PFSK-1 (cell line): ENCODE data around the gene GRIN2D.

ENCODE experiments used
- FOXP2 ChIP-seq: optimal IDR thresholded peaks from 2 replicates; pipeline ENCODE3; 2011; ENCODE audit warnings: borderline replicate concordance, control low read depth, inconsistent platforms; ENCODE audit not compliant: insufficient read depth; ENCODE audit errors: extremely low read length, extremely low read depth
- POLR2AphosphoS5 ChIP-seq: IDR thresholded peaks from 2 replicates; pipeline ENCODE4 v1.6.1; 2012; ENCODE audit warnings: low read depth, mild to moderate bottlenecking, control low read depth, low read length, moderate library complexity
- REST ChIP-seq, 2 experiments: IDR thresholded peaks; 2 replicates each; pipeline versions ENCODE4 v1.6.1 to v1.8.0; 2011 to 2012; ENCODE audit warnings: low read depth in 2 of 2, low read length in 2 of 2, control low read depth in 1 of 2, inconsistent platforms in 1 of 2, mild to moderate bottlenecking in 1 of 2, moderate library complexity in 1 of 2; ENCODE audit not compliant: insufficient read depth in 1 of 2
- SIN3A ChIP-seq: IDR thresholded peaks from 2 replicates; pipeline ENCODE4 v1.6.1; 2012; ENCODE audit warnings: mild to moderate bottlenecking, low read length, moderate library complexity, borderline replicate concordance; ENCODE audit not compliant: insufficient read depth
- TAF1 ChIP-seq: IDR thresholded peaks from 2 replicates; pipeline ENCODE4 v1.6.1; 2012; ENCODE audit warnings: low read length, control low read depth, borderline replicate concordance; ENCODE audit not compliant: insufficient read depth

- TF ChIP-seq POLR2AphosphoS5, result no peak
- TF ChIP-seq REST (IDR thresholded peaks at IDR 0.05; ENCODE audit: insufficient read depth in 1 of 2, low read depth in 2 of 2, low read length in 2 of 2), result no peak
- TF ChIP-seq TAF1, result no peak
- no peak for TF ChIP-seq SIN3A
- no peak for TF ChIP-seq FOXP2
These were observed 45.4 kb upstream of the GRIN2D start for GRCh38 chr19:48348045-48348444.
